Hepatocyte (in vitro differentiated cells): ENCODE results near the gene MED1. TPM values are rescaled to one million over a fixed set of nuclear protein-coding genes. Genes with fewer than 3 reads are reported as not detected.

ENCODE experiments used
- DNase-seq: peaks from one replicate; pipeline ENCODE4 v3.0.0-alpha.2; 2016; ENCODE audit warnings: low spot score
- H2AFZ ChIP-seq: fragments of 200-600 bp; sonication (generic); 2 replicates; pipeline ENCODE4 v1.6.0; 2016; ENCODE audit warnings: antibody characterized with exemption, mild to moderate bottlenecking
- H3K27ac ChIP-seq: fragments of 200-600 bp; sonication (generic); 2 replicates; pipeline ENCODE4 v1.5.1; 2016; ENCODE audit warnings: mild to moderate bottlenecking
- H3K27me3 ChIP-seq: fragments of 200-600 bp; sonication (generic); 2 replicates; pipeline ENCODE4 v1.6.1; 2016
- H3K36me3 ChIP-seq: fragments of 200-600 bp; sonication (generic); replicated peaks from 2 replicates; pipeline ENCODE4 v1.5.1; 2016; ENCODE audit warnings: low read depth; ENCODE audit not compliant: insufficient read depth
- H3K4me1 ChIP-seq: fragments of 200-600 bp; sonication (generic); 2 replicates; pipeline ENCODE4 v1.5.1; 2016; ENCODE audit warnings: mild to moderate bottlenecking, moderate library complexity; ENCODE audit not compliant: insufficient read depth
- H3K4me2 ChIP-seq: fragments of 200-600 bp; sonication (generic); 2 replicates; pipeline ENCODE4 v1.6.0; 2016
- H3K4me3 ChIP-seq: fragments of 200-600 bp; sonication (generic); 2 replicates; pipeline ENCODE4 v1.5.1; 2016; ENCODE audit warnings: mild to moderate bottlenecking
- H3K79me2 ChIP-seq: fragments of 200-600 bp; sonication (generic); 2 replicates; pipeline ENCODE4 v1.6.0; 2017; ENCODE audit warnings: mild to moderate bottlenecking
- H3K9me2 ChIP-seq: fragments of 200-600 bp; sonication (generic); replicated peaks from 2 replicates; pipeline ENCODE4 v1.6.0; 2017; ENCODE audit warnings: mild to moderate bottlenecking; ENCODE audit not compliant: insufficient read depth
- H3K9me3 ChIP-seq: fragments of 200-600 bp; sonication (generic); 2 replicates; pipeline ENCODE4 v1.5.1; 2016; ENCODE audit warnings: low read depth, mild to moderate bottlenecking
- H4K20me1 ChIP-seq: fragments of 200-600 bp; sonication (generic); 2 replicates; pipeline ENCODE4 v1.6.0; 2016; ENCODE audit warnings: mild to moderate bottlenecking; ENCODE audit not compliant: insufficient read depth, poor library complexity, severe bottlenecking
- EZH2 ChIP-seq: fragments of 200-600 bp; sonication (generic); IDR thresholded peaks from 2 replicates; pipeline ENCODE4 v1.6.1; 2016; ENCODE audit warnings: antibody characterized with exemption, mild to moderate bottlenecking, borderline replicate concordance
- EZH2phosphoT487 ChIP-seq: fragments of 200-600 bp; sonication (generic); IDR thresholded peaks from one replicate; pipeline ENCODE4 v1.6.1; 2018; ENCODE audit warnings: antibody characterized with exemption, mild to moderate bottlenecking, low read depth, moderate library complexity; ENCODE audit not compliant: unreplicated experiment, severe bottlenecking
- WGBS: methylation state at CpG from one replicate; pipeline ENCODE4 v1.1.6; 2016; ENCODE audit warnings: low lambda C conversion rate; ENCODE audit errors: missing lambda C conversion rate; 5-methylcytosine and 5-hydroxymethylcytosine counted together
- polyA plus RNA-seq: library from polyadenylated mRNA; unstranded; fragments of >200 nt; fragmentation: Nextera tagmentation; extraction: Ambion mirVana; gene quantifications from 2 replicates; pipeline ENCODE4 v1.2.1, GENCODE V29; 2016
- total RNA-seq: library from RNA; depleted of rRNA; stranded (reverse); fragments of >200 nt; gene quantifications from 2 replicates; pipeline ENCODE4 v1.2.3, GENCODE V29; 2014
- TF ChIP-seq, protein P1 (sequence below): fragments of 200-600 bp; sonication (generic); IDR thresholded peaks from 2 replicates; pipeline ENCODE4 v1.5.1; 2016; ENCODE audit warnings: antibody characterized with exemption, mild to moderate bottlenecking; ENCODE audit not compliant: poor library complexity

Gene MED1
- total and polyA plus RNA-seq, 2 experiments from 2014 or later, result 8.7 to 22.8 TPM

DNA sequence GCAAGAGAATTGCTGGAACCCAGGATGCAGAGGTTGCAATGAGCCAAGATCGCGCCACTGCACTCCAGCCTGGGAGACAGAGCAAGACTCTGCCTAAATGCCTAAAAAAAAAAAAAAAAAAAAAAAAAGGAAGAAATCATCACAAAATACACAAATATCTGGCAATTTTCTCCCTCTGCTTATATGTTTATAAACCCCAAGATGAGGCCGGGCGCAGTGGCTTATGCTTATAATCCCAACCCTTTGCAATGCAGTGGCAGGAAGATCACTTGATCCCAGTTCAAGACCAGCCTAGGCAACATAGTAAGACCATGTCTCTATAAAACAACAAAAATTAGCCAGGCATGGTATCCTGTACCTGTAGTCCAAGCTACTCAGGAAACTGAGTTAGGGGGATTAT lies 21.5 kb downstream of the MED1 start:
- no peak overlapping the region for H3K4me2 ChIP-seq
- no peaks in the 10 kb centered on the region for H3K36me3 ChIP-seq
- H3K79me2 ChIP-seq, result no peaks in the 10 kb centered on the region
- no peaks in the 10 kb centered on the region for H3K9me3 ChIP-seq
- no peaks in the 10 kb centered on the region for H3K4me1 ChIP-seq
- no peak overlapping the region for H3K27ac ChIP-seq
- H3K9me2 ChIP-seq, result no peaks in the 10 kb centered on the region
- no peak for DNase-seq
- 98% methylated on average over 4 of the region's 4 CpGs for WGBS
- no peaks in the 10 kb centered on the region for H3K27me3 ChIP-seq
- no peak overlapping the region for H3K4me3 ChIP-seq
- H4K20me1 ChIP-seq, result no peaks in the 10 kb centered on the region
- H2AFZ ChIP-seq, result no peak overlapping the region
- TF ChIP-seq EZH2phosphoT487, result no peak
- TF ChIP-seq, protein P1, sequence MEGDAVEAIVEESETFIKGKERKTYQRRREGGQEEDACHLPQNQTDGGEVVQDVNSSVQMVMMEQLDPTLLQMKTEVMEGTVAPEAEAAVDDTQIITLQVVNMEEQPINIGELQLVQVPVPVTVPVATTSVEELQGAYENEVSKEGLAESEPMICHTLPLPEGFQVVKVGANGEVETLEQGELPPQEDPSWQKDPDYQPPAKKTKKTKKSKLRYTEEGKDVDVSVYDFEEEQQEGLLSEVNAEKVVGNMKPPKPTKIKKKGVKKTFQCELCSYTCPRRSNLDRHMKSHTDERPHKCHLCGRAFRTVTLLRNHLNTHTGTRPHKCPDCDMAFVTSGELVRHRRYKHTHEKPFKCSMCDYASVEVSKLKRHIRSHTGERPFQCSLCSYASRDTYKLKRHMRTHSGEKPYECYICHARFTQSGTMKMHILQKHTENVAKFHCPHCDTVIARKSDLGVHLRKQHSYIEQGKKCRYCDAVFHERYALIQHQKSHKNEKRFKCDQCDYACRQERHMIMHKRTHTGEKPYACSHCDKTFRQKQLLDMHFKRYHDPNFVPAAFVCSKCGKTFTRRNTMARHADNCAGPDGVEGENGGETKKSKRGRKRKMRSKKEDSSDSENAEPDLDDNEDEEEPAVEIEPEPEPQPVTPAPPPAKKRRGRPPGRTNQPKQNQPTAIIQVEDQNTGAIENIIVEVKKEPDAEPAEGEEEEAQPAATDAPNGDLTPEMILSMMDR, result no peak

DNA sequence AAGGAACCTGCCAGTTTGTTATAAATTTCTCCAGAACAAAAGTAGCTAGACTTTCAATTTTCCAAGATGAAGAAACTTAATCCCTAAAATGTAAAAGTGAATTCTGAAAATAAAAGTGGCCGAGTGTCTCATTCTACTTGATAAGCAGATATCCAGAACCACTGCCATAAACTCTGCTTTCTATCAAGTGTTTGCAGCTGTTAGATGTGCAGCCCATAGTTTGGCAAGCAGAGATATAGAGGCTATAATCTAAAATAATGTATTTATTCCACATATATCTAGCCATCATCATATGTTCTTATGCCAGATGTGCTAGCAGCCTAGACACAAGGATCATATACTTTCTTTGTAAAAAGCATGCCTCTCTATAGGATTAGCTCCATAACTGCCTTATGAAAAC lies 34.9 kb downstream of the MED1 start:
- H3K4me2 ChIP-seq, result no peak overlapping the region
- H4K20me1 ChIP-seq, result no peaks in the 10 kb centered on the region
- no peak overlapping the region for H3K4me3 ChIP-seq
- WGBS, result 91% methylated on average over 1 of the region's 1 CpG
- H3K79me2 ChIP-seq, result no peaks in the 10 kb centered on the region
- no peaks in the 10 kb centered on the region for H3K9me3 ChIP-seq
- H3K27ac ChIP-seq, result no peak overlapping the region
- TF ChIP-seq EZH2phosphoT487 (no peak), EZH2 (no peak)
- TF ChIP-seq, protein P1, result no peak
- H3K9me2 ChIP-seq, result no peaks in the 10 kb centered on the region
- H3K36me3 ChIP-seq, result no peaks in the 10 kb centered on the region
- no peak overlapping the region for H2AFZ ChIP-seq
- DNase-seq, result no peak
- H3K27me3 ChIP-seq, result no peaks in the 10 kb centered on the region
- H3K4me1 ChIP-seq, result no peaks in the 10 kb centered on the region

DNA sequence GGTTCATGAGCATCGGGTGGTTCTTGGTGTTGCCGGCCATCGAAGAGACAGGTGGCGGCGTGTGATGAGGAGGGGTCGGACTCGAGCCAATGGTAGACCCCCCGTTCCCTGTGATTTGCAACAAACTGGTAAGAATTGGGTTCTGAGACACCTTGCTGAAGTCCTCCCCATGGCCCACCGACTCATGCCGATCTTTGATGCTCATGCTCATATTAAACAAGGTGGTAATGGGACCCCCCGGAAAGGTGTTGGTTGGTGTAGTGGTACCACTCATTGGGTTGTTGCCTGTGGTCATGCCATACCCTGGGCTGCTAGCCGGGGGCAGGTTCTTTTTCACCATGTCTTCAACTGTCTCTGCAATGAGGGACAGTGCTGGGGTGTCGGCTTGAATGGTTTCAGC lies 40.8 kb downstream of the MED1 start:
- Histone ChIP-seq H3K9me2 (no peaks in the 10 kb centered on the region), H3K4me1 (peaks cover 7% of the 10 kb centered on the region), H4K20me1 (no peaks in the 10 kb centered on the region), H3K4me3 (no peak overlapping the region), H3K27me3 (no peaks in the 10 kb centered on the region), H2AFZ (no peak overlapping the region), H3K36me3 (no peaks in the 10 kb centered on the region), H3K9me3 (no peaks in the 10 kb centered on the region), H3K27ac (no peak overlapping the region), H3K4me2 (no peak overlapping the region), H3K79me2 (no peaks in the 10 kb centered on the region)
- no peak for TF ChIP-seq EZH2phosphoT487
- no peak for TF ChIP-seq EZH2
- TF ChIP-seq, protein P1, result no peak
- no peak for DNase-seq
- 95% methylated on average over 13 of the region's 13 CpGs for WGBS

DNA sequence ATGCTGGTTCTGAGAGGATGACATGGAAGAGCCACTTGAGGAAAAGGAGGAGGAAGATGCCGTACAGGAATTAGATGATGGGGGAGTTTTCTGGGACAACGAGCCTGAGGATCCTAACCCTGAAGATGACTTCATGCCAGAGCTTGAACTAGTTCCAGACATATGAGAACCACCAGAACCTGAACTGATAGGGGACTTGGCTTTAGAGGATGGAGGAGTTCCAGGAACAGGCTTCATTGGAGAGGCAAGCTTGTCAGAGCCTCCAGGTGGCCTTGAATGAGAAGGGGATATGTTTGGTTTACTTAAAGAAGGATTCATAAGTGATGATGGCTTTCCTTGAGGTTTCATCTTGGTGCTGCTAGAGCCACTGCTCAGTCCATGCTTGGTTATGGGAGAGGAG lies 42.7 kb downstream of the MED1 start:
- Histone ChIP-seq H3K27me3 (no peaks in the 10 kb centered on the region), H3K4me3 (no peak overlapping the region), H3K4me1 (peaks cover 12% of the 10 kb centered on the region), H3K4me2 (no peak overlapping the region), H3K36me3 (no peaks in the 10 kb centered on the region), H3K27ac (no peak overlapping the region), H3K9me3 (no peaks in the 10 kb centered on the region), H2AFZ (no peak overlapping the region), H3K9me2 (no peaks in the 10 kb centered on the region), H3K79me2 (no peaks in the 10 kb centered on the region), H4K20me1 (no peaks in the 10 kb centered on the region)
- 100% methylated on average over 2 of the region's 2 CpGs for WGBS
- TF ChIP-seq EZH2, result no peak
- no peak for TF ChIP-seq EZH2phosphoT487
- TF ChIP-seq, protein P1, result no peak
- DNase-seq, result no peak
